NCI-H748 treated with DMSO at 0.1 percent for 48 hours (cell line): Measurements from ENCODE around the gene RPL36AL.
"Not testable (repeated sequence)": the region's sequence is repeated elsewhere in the genome, so short reads cannot be mapped to it uniquely, and the experiment has no call there.

Source experiments
- DNase-seq: peaks from one replicate; lab custom pipeline; 2025; lab: John Stamatoyannopoulos, UW

Gene RPL36AL

DNA sequence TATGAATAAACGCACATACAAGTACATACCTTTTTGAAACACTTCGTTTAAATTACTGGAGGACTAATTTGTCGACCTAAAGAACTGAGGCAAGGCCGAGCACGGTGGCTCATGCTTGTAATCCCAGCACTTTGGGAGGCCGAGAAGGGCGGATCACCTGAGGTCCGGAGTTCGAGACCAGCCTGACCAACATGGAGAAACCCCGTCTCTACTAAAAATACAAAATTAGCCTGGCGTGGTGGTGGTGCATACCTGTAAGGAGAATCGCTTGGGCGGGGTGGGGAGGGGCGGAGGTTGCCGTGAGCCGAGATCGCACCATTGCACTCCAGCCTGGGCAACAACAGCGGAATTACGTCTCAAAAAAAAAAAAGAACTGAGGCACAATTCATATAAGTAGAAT, 1.2 kb downstream of the RPL36AL start:
- not testable (repeated sequence) for DNase-seq

DNA sequence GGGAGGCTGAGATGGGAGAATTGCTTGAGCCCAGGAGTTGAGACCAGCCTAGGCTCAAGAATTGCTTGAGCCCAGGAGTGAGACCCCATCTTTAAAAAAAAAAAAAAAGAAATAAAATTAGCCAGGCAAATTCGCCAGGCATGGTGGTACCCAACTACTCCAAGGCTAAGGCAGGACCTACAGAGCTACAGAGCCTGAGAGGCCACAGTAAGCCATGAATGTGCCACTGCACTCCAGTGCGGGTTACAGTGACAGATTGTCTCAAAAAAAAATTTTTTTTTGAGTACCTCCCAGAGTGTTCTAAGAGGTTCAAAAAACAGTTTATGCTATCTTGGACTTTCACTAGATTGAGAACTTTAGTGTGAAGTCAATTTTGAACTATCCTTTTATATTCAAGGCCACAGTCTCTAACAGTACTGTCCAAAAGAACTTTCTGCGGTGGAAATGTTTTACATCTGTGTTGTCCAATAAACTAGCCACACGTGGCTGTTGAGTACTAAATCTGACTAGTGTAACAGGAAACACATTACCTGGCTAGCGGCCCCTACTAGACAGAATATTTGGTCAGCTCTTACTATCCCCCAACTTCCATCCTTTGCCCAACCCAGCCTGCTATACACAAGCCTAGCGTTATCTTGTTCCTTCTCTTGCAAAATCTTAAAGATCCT, 2.4 kb downstream of the RPL36AL start:
- no peak for DNase-seq

DNA sequence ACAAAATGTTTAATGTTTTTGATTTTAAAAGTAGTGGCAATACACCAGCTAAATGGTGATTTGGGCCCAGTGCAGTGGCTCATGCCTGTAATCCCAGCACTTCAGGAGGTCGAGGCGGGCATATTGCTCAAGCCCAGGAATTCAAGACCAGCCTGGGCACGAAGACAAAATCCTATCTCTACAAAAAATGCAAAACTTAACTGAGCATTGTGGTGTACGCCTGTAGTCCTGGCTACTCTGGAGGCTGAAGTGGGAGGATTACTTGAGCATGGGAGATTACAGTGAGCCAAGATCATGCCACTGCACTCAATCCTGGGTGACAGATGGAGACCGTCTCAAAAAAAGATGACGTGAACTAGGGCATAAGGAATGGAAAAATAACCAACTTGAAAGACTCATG, 4.7 kb downstream of the RPL36AL start:
- no peak for DNase-seq

DNA sequence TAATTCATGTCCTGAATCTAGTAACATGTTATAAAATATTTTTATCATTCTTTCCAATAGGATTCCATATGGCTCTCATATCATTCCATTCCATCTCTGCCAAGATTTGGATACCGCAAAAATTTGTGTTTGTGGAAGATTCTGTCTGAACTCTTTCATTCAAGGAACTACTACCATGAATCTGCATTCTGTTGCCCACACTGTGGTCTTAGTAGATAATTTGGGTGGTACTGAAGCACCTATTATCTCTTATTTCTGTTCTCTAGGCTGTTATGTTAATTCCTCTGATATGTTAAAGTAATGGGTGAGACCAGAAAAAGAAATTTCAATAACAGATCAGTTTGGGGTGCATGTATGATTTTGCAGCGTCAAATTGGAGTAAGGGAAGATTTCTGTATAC, 6.2 kb downstream of the RPL36AL start:
- DNase-seq = no peak

DNA sequence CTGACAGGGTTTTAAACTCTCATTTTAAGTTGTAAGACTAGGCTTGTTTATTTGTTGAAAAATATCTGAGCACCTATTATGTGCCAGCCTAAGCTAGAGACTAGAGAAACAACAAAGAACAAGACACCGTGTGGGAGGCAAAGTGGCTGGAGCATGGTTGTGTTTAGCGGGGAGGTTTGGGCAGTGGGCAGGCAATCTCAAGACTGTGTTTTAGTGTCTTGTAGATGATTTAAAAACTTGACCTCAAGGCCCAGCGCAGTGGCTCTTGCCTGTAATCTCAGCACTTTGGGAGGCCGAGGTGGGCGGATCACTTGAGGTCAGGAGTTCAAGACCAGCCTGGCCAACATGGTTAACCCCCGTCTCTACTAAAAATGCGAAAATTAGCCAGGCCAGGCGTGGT, 7.8 kb downstream of the RPL36AL start:
- no peak for DNase-seq

DNA sequence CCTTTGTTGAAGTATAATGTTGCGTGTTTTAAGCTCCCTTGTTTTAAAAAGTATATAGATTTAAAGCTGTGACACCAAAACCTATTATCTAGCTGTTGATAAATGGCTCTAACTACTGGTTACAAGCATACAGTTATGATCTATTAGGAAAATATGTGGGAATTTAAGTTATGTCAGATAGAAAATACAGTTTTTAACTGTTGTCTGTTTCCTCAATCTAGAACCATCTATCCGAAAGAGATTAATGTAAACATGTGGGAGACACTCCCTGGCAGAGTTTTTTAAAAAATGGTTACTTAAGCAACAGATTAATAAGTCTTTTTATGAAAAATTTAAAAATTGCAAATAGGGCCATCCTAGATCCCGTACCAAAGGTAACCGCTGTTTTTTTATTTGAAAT, 8.2 kb downstream of the RPL36AL start:
- no peak for DNase-seq

DNA sequence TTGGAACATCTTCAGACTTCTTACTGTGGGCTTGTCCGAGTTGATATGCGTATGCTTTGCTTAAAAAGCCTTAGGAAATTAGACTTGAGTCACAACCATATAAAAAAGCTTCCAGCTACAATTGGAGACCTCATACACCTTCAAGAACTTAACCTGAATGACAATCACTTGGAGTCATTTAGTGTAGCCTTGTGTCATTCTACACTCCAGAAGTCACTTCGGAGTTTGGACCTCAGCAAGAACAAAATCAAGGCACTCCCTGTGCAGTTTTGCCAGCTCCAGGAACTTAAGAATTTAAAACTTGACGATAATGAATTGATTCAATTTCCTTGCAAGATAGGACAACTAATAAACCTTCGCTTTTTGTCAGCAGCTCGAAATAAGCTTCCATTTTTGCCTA, 12.8 kb downstream of the RPL36AL start:
- DNase-seq = no peak

DNA sequence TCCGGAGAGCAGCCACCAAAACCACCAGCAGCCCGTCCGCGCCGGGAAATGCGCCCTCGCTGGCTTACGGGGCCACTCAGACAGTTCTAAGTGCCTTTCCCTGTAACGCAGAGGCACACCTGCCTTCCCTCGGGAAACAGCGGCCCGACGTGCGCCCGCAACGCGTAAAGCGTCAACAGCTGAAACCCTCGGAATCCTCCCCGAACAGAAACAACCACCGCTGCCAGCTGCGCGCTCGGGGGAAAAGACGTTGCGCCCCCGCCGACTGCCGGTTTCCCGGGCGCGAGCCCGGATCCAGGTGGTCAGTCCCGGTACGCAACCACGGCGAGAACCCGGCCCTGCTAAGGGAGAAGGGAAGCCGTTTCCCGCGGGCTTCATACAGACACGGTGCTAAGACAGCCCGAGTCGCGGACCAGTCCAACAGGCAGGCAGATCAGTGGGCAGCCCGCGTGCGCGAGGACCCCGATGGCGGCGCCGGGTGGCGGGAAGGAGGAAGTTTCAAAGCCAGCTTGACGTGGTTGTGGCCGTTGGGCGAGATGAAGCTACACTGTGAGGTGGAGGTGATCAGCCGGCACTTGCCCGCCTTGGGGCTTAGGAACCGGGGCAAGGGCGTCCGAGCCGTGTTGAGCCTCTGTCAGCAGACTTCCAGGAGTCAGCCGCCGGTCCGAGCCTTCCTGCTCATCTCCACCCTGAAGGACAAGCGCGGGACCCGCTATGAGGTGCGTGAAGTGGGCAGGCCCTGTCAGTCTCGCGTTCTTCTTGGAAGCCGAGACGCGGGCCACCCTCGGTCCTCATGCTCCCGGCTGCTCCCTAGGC, 21.7 kb downstream of the RPL36AL start, which contains the start of gene LRR1:
TSS of gene LRR1 (plus strand) at position 456 of the 816 bp plus-strand sequence. CDS start at position 537, 81 bp downstream.
- peak; percentile 72 for DNase-seq

DNA sequence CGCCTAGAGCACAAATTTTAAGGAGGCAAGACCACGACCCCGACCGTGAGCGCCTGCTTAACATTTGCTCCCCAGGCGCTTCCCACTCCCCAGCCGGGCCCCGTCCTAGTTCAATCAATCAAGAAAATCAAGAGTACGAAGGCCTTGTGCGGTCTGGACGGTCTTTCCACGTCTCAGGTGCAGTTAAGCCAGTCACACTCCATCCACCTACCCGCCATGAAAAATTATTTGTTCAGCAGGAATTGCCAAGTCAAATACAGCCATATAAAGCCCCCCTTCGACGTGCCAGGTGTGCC, 22.3 kb downstream of the RPL36AL start:
- DNase-seq = no peak

DNA sequence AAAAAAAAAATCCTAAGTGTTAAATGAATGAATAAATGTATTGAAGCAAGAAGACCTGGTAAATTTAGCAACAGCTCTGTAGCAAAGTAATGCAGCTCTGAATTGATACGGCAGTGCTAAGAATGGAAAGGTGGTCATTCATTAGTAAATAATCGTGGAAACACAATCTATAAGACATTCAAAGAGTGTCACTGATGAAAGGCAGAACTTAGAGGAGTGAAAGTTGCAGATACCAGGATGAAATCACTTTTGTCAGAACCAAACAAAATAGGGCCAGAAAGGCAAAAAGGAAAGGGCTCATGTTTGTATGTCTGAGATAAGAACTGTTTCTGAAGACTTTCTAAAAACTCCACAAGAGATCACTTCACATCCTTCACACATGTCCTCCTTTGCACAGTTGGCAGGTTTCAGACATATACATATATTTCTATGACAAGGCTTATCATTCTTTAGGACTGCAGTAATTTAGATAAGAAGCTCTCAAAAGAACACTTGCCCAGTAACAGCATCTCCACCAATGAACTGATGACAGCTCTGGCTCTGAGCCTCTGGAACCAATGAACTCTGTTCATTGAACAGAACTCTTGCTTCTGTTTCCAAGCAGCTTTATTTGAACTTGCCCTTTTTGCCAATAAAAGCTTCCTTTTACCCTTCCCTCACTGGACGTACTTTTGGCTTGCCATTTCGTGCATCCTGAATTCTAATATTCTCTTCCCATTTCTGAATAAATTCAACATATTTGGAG, 25.9 kb downstream of the RPL36AL start:
- no peak for DNase-seq

DNA sequence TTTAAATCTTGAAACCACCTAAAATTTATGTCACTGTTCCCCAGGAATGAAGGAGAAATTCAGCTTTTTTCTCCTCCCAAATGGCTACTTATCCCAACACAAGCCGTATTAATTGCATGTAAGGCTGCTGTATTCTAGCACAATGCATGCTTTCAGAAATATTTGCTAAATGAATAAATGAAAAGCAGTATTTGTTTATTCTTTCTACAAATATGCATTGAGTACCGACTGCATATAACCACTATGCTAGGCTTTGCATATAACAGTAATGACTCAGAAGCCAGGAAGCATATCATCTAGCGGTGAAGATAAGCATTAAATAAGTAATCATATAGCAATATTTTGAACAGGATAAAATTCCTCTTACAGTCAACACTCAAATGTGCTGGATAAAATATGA, 27.4 kb downstream of the RPL36AL start:
- no peak for DNase-seq

DNA sequence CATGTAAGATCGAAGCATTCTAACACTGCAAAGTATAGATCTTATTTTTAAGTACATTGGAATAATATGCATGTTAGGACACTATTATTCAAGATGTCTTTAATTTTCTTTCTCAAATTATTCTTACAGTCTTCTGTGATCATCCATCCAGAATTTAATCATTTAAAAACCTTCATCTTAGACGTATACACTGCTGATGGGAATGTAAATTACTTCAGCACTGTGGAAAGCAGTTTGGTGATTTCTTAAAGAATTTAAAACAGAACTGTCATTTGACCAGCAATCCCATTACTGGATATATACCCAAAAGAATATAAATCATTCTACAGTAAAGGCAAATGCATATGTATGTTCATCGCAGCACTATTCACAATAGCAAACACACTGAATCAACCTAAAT, 31.0 kb downstream of the RPL36AL start:
- DNase-seq = no peak

DNA sequence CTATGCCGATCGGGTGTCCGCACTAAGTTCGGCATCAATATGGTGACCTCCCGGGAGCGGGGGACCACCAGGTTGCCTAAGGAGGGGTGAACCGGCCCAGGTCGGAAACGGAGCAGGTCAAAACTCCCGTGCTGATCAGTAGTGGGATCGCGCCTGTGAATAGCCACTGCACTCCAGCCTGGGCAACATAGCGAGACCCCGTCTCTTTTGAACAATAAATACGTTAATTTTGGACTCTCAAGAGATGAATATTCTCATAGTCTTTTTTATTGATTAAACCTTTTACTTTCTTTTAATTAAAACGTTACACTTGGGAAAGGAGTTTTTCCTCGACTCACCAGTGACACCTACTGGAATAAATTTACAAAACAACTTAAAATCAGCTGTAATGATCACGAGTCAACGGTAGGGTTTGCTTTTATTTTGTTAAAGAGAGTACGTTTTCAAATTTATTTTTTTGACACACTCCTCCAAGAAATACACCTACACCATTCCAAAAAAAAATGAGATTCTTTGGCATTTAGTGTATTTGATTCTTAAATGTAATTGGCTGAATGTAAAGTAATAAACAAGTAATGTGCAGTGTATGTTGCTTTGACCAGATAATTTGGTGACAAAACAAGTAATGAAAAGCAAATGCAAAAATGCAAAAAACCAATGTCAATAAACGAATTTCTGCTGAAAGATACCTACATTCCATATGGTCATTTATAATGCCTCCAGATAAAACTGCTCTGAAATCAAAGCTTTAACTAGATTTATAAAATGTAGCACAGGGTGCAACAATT, 33.6 kb downstream of the RPL36AL start:
- DNase-seq = peak; percentile 65

DNA sequence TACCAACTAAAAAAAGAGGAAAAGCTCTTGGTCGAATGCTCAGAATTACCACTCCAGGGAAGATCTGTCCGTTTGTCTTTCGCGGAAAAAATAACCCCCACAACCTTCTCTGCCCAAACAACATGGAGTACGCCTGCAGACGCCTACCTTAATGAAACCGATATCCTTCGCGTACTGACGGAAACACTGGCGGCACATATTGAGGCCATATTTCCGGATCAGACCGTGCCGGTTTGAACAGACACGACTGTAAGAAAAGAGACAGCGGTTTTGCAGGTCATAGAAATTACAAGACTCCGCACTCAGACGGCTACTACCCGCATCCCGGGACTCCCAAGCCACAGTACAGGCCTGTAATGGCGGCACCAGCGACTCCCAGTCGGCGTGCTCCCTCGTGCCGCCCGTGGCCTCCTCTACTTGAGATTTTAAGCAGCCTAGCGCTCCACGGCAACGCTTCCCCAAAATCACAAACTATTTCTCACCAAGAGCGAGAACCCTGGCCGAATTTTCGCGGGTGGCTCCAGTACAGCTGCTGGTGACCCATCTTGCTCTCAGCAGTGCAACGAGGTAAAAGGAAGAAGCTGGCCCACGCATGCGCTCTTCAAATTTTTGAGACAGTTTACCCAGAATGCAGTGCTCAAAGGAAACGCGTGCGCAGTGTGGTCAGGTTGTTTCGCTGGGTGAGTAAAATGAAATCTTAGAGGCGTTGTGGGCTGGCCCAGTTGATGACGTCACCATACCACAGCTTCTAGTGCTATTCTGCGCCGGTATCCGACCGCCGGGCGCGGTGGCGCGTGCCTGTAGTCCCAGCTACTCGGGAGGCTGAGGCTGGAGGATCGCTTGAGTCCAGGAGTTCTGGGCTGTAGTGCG, 34.4 kb downstream of the RPL36AL start, which contains the start of gene RPS29:
TSS of gene RPS29 (minus strand) at position 578 of the 870 bp plus-strand sequence. CDS start at position 544, 34 bp downstream.
- DNase-seq = peak; percentile 99

DNA sequence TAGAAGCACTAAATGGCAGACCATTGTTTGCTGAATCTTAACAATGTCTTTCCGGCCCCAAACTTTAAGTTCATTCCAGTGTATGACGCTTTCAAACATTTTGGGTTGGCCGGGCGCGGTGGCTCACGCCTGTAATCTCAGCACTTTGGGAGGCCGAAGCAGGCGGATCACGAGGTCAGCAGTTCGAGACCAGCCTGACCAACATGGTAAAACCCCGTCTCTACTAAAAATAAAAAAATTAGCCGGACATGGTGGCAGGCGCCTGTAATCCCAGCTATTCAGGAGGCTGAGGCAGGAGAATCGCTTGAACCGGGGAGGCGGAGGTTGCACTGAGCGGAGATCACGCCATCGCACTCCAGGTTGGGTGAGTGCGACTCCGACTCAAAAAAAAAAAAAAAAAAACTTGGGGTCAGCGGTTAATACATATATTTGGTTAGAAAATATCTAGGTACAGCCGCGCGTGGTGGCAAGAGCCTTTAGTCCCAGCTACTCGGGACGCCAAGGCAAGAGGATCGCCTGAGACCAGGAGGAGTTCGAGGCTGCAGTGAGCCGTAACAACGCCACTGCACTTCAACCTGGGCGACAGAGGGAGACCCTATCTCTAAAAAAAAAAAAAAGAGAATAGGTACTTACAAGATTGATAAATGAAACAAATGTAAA, 35.3 kb downstream of the RPL36AL start:
- not testable (repeated sequence) for DNase-seq

DNA sequence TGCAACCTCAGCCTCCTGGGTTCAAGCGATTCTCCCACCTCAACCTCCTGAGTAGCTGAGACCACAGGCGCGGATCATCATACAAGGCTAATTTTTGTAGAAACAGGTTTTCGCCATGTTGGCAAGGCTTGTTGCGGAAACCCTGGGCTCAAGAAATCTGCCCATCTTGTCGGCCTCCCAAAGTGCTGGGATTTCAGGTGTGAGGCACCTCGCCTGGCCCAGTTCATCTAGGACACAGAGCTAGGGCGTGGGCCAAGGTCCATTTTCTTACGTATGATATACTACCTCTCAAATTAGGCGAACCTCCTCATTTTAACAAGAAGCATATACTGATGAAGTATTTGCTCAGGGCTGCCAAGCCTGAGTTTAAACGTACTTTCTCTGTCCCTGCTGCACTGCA, 36.4 kb downstream of the RPL36AL start:
- no peak for DNase-seq

DNA sequence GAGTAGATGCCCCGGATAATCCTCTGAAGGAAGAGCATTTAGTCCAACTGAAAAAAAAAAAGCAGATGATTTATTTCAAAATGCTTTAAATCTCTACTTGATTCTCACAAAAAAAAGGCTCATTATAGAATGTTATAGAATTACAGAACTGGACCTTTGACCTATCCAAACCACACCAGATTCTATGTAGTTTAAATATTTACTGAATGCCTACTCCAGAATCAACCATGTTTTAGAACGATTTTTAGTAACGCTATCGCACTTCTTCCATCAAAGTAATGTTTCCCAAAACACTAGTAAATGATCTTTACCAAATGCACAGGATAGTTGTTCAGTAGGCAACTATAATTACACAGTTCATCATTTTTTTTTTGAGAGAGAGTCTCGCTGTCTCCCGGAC, 36.8 kb downstream of the RPL36AL start:
- no peak for DNase-seq

DNA sequence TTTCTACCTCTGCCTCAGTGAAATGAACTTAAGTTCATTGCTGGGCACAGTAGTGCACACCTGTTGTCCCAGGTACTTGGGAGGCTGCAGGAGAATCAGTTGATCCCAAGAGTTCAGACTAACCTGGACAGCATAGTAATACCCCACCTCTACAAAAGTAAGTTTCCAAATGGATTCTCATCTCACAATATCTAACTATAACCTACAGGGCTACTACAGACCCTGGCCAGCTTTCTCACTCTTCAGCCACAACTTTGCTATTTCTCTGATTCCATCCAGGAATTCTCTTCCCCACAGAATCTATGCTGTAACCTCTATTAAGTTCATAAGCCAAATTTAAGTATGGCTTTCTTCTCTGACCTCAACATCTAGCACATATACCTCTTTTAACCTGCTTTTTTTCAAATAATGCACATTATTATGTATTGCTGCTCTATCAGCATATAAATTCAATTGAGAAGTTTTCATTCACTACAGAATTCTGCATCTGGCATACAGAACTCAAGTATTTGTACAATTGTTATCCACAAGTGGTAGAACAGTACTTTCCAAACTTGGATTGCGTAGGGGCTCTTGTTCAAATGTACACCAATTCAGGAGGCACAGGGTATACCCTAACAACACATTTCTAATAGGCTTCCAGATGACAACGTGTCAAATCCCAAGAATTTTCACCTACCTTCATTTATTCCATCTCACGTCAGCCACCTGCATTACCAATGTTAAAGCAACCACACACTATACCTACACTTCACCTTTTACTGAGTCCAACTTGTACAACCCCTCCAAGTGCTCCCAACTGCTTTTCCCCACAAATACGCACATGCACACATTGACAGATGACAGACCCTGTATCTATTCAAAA, 38.1 kb downstream of the RPL36AL start:
- no peak for DNase-seq
